Ishikawa (cell line): ENCODE data around the gene COL28A1.

ENCODE experiments used
- CEBPB ChIP-seq: IDR thresholded peaks from 2 replicates; pipeline ENCODE4 v1.6.1; 2012
- CREB1 ChIP-seq: IDR thresholded peaks from 2 replicates; pipeline ENCODE4 v1.6.1; 2012; ENCODE audit warnings: low read depth
- EGR1 ChIP-seq: IDR thresholded peaks from 2 replicates; pipeline ENCODE4 v1.6.1; 2012
- EP300 ChIP-seq: IDR thresholded peaks from 2 replicates; pipeline ENCODE4 v1.6.1; 2012; ENCODE audit warnings: borderline replicate concordance
- FOXM1 ChIP-seq: IDR thresholded peaks from 2 replicates; pipeline ENCODE4 v1.6.1; 2012; ENCODE audit warnings: low read depth, borderline replicate concordance
- MAX ChIP-seq: IDR thresholded peaks from 2 replicates; pipeline ENCODE4 v1.6.1; 2012
- NFIC ChIP-seq: IDR thresholded peaks from 2 replicates; pipeline ENCODE4 v1.6.1; 2012
- RAD21 ChIP-seq: IDR thresholded peaks from 2 replicates; pipeline ENCODE4 v1.6.1; 2012; ENCODE audit warnings: low read depth
- TAF1 ChIP-seq: IDR thresholded peaks from 2 replicates; pipeline ENCODE4 v1.6.1; 2012; ENCODE audit warnings: low read depth, mild to moderate bottlenecking
- TCF12 ChIP-seq: IDR thresholded peaks from 2 replicates; pipeline ENCODE4 v1.6.1; 2012; ENCODE audit warnings: low read depth
- TEAD4 ChIP-seq: IDR thresholded peaks from 2 replicates; pipeline ENCODE4 v1.6.1; 2012
- USF1 ChIP-seq: IDR thresholded peaks from 2 replicates; pipeline ENCODE4 v1.6.1; 2012
- YY1 ChIP-seq: IDR thresholded peaks from 2 replicates; pipeline ENCODE4 v1.6.1; 2012; ENCODE audit warnings: low read depth
- ZBTB7A ChIP-seq: IDR thresholded peaks from 2 replicates; pipeline ENCODE4 v1.6.1; 2012; ENCODE audit warnings: low read depth
- TF ChIP-seq, protein P1 (sequence below): IDR thresholded peaks from 2 replicates; pipeline ENCODE4 v1.6.1; 2012; ENCODE audit warnings: low read depth, mild to moderate bottlenecking

Gene COL28A1

GRCh38 chr7:7405461-7405860 lies 130.2 kb downstream of the COL28A1 start:
- TF ChIP-seq TEAD4 (no peak), TCF12 (no peak), CEBPB (no peak), FOXM1 (no peak), TAF1 (no peak), YY1 (no peak), NFIC (no peak), MAX (no peak), EGR1 (no peak), ZBTB7A (no peak), EP300 (no peak), RAD21 (no peak), CREB1 (no peak), USF1 (no peak)
- TF ChIP-seq, protein P1, sequence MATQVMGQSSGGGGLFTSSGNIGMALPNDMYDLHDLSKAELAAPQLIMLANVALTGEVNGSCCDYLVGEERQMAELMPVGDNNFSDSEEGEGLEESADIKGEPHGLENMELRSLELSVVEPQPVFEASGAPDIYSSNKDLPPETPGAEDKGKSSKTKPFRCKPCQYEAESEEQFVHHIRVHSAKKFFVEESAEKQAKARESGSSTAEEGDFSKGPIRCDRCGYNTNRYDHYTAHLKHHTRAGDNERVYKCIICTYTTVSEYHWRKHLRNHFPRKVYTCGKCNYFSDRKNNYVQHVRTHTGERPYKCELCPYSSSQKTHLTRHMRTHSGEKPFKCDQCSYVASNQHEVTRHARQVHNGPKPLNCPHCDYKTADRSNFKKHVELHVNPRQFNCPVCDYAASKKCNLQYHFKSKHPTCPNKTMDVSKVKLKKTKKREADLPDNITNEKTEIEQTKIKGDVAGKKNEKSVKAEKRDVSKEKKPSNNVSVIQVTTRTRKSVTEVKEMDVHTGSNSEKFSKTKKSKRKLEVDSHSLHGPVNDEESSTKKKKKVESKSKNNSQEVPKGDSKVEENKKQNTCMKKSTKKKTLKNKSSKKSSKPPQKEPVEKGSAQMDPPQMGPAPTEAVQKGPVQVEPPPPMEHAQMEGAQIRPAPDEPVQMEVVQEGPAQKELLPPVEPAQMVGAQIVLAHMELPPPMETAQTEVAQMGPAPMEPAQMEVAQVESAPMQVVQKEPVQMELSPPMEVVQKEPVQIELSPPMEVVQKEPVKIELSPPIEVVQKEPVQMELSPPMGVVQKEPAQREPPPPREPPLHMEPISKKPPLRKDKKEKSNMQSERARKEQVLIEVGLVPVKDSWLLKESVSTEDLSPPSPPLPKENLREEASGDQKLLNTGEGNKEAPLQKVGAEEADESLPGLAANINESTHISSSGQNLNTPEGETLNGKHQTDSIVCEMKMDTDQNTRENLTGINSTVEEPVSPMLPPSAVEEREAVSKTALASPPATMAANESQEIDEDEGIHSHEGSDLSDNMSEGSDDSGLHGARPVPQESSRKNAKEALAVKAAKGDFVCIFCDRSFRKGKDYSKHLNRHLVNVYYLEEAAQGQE: no peak

DNA sequence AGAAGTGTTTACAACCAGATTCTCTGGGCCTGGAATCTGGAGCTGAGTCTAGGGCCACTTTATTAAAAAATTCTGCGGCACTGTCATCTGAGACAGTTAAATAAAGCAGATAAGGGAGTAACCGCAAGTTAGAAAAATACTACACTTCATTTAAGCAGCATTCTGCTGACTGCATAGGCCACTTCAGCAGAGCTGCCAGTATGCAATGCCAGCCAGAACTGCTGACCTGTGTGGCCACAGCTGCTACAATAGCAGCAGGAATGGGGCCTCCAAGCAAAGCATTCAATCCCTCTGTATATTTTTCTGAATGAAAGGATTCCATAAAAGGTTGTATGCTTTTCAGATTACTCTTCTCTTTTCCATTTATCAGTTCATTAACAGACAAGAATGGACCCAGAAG lies 136.0 kb downstream of the COL28A1 start:
- no peak for TF ChIP-seq EP300
- TF ChIP-seq, protein P1: no peak
- TF ChIP-seq TAF1: no peak
- no peak for TF ChIP-seq TEAD4
- TF ChIP-seq CREB1: no peak
- no peak for TF ChIP-seq RAD21
- no peak for TF ChIP-seq MAX
- TF ChIP-seq FOXM1: no peak
- TF ChIP-seq USF1: no peak
- no peak for TF ChIP-seq TCF12
- TF ChIP-seq NFIC: no peak
- TF ChIP-seq ZBTB7A: no peak
- no peak for TF ChIP-seq YY1
- no peak for TF ChIP-seq EGR1
- TF ChIP-seq CEBPB: no peak

GRCh38 chr7:7395785-7396184 lies 139.9 kb downstream of the COL28A1 start:
- no peak for TF ChIP-seq EP300
- TF ChIP-seq NFIC: no peak
- TF ChIP-seq TAF1: no peak
- TF ChIP-seq CEBPB: no peak
- no peak for TF ChIP-seq USF1
- no peak for TF ChIP-seq EGR1

- TF ChIP-seq CREB1 (no peak), TAF1 (no peak), CEBPB (no peak), RAD21 (no peak), FOXM1 (no peak), TEAD4 (no peak), NFIC (no peak), YY1 (no peak), TCF12 (no peak)
- TF ChIP-seq, protein P1: no peak
These were observed 150.3 kb downstream of the COL28A1 start for GRCh38 chr7:7385421-7385820.

- TF ChIP-seq, protein P1: no peak
- no peak for TF ChIP-seq YY1
- TF ChIP-seq MAX: no peak
- TF ChIP-seq FOXM1: no peak
- no peak for TF ChIP-seq EGR1
- no peak for TF ChIP-seq NFIC
- TF ChIP-seq TAF1: no peak
- no peak for TF ChIP-seq CEBPB
- TF ChIP-seq EP300: no peak
- no peak for TF ChIP-seq TEAD4
- TF ChIP-seq CREB1: no peak
- no peak for TF ChIP-seq ZBTB7A
- TF ChIP-seq USF1: no peak
These were observed 151.4 kb downstream of the COL28A1 start for GRCh38 chr7:7384228-7384627.
